ENCODE results near the gene PLA2G10. TPM values are rescaled to one million over a fixed set of nuclear protein-coding genes. Genes with fewer than 3 reads are reported as not detected.

PLA2G10 gene
- polyA plus RNA-seq, 10 donors, result 0.27 to 0.71 (median 0.43) TPM

Other genes starting within 250 kb of the PLA2G10 start
- 10 to 100 TPM; 12.8 to 20.0 (median 17.4) TPM for gene PARN, start 64.0 kb downstream of the PLA2G10 start, polyA plus RNA-seq (ENCODE audit: insufficient read length in 10 of 10)
- 10 to 100 TPM; 45.0 to 58.8 (median 49.8) TPM for gene BFAR, start 61.4 kb downstream of the PLA2G10 start, polyA plus RNA-seq (ENCODE audit: insufficient read length in 10 of 10)
- 10 to 100 TPM in 2 of 10 donors, 1 to 10 TPM in 8; 2.2 to 16.8 (median 6.2) TPM for gene NPIPA3, start 9.1 kb upstream of the PLA2G10 start, polyA plus RNA-seq (ENCODE audit: insufficient read length in 10 of 10)
- gene NPIPA2, start 48.2 kb upstream of the PLA2G10 start, polyA plus RNA-seq (ENCODE audit: insufficient read length in 10 of 10), result 1 to 10 TPM in 2 of 10 donors, under 1 TPM in 1, not detected in 7; 0.48 to 6.4 (median 2.3) TPM
- 10 to 100 TPM; 52.2 to 66.1 (median 57.8) TPM for gene NOMO1, start 139.4 kb upstream of the PLA2G10 start, polyA plus RNA-seq (ENCODE audit: insufficient read length in 10 of 10)
- 100 to 1,000 TPM in 5 of 10 donors, 10 to 100 TPM in 5; 54.1 to 200 (median 96.0) TPM for gene NPIPA1, start 243.1 kb upstream of the PLA2G10 start, polyA plus RNA-seq (ENCODE audit: insufficient read length in 10 of 10)

Data from muscle of back (tissue), 10 donors.